HCT116 (cell line): ENCODE measurements around the gene PWP2. TPM values are rescaled to one million over a fixed set of nuclear protein-coding genes. Genes with fewer than 3 reads are reported as not detected.

Source experiments
- ATAC-seq: fragments of 200-7000 bp; cut with Tn5 transposase; 2 replicates; pipeline ENCODE4 v1.9.1; 2020; ENCODE audit warnings: mild to moderate bottlenecking, moderate library complexity
- BruUV-seq: library from RNA; stranded (reverse); fragments of 400-500 nt; replicated peaks from 2 replicates; lab custom pipeline; 2021; lab: Mats Ljungman, UMichigan
- CTCF ChIA-PET: fragments of 300-600 bp; sonication (Branson Sonifier 250); formaldehyde crosslinking; loops from one replicate; lab custom pipeline; 2021; ENCODE audit warnings: antibody characterized with exemption; lab: Charles Lee
- POLR2A ChIA-PET: fragments of 300-600, 350-600 bp; sonication (Branson Sonifier 250); formaldehyde crosslinking; loops from one replicate; lab custom pipeline; 2021; ENCODE audit warnings: antibody characterized with exemption; lab: Charles Lee
- RAD21 ChIA-PET, 2 experiments: fragments of 300-600 bp; sonication (Branson Sonifier 250); formaldehyde crosslinking; loops; one replicate each; lab custom pipeline; 2023; ENCODE audit warnings: low total read pairs in 2 of 2; ENCODE audit not compliant: uncharacterized antibody in 2 of 2, unreplicated experiment in 2 of 2, low non-redundant PET in 1 of 2; lab: Charles Lee
- DNase-seq: peaks from one replicate; pipeline ENCODE4 v3.0.0-alpha.2; 2010; ENCODE audit warnings: low read depth, low spot score
- H2AFZ ChIP-seq: fragments of 200-600 bp; shearing (Covaris generic), sonication (generic); 2 replicates; pipeline ENCODE4 v1.6.1; 2017; ENCODE audit warnings: low read depth, mixed run types, mixed read lengths, antibody characterized with exemption, low read length; ENCODE audit not compliant: poor library complexity, severe bottlenecking
- H3K27ac ChIP-seq: 2 replicates; pipeline ENCODE4 v1.5.1; 2012; ENCODE audit warnings: low read depth, low read length
- H3K27me3 ChIP-seq: fragments of 200-600 bp; sonication (generic); 2 replicates; pipeline ENCODE4 v1.6.1; 2016; ENCODE audit warnings: mixed run types, low read length, mixed read lengths; ENCODE audit not compliant: insufficient read depth
- H3K36me3 ChIP-seq, 2 experiments: fragments of 200-500 bp in 1 of 2; fragments of 200-600 bp in 1 of 2; sonication (Bioruptor generic) in 1 of 2; sonication (generic) in 1 of 2; 2 replicates each; pipeline versions ENCODE4 v1.5.1 to v1.6.1; 2014 to 2016; ENCODE audit warnings: low read length in 2 of 2, inconsistent platforms in 1 of 2, mixed read lengths in 1 of 2, mixed run types in 1 of 2; ENCODE audit not compliant: insufficient read depth in 2 of 2, control insufficient read depth in 1 of 2
- H3K4me1 ChIP-seq, 2 experiments: fragments of 200-600 bp in 1 of 2; sonication (generic) in 1 of 2; 2 replicates each; pipeline versions ENCODE4 v1.5.1 to v1.6.1; 2012 to 2017; ENCODE audit warnings: low read length in 2 of 2, inconsistent platforms in 1 of 2, mild to moderate bottlenecking in 1 of 2, mixed read lengths in 1 of 2, mixed run types in 1 of 2, moderate library complexity in 1 of 2; ENCODE audit not compliant: insufficient read depth in 2 of 2, control insufficient read depth in 1 of 2
- H3K4me2 ChIP-seq: fragments of 200-600 bp; sonication (generic); 2 replicates; pipeline ENCODE4 v1.6.1; 2017; ENCODE audit warnings: mixed run types, low read length, mixed read lengths
- H3K4me3 ChIP-seq, 2 experiments: fragments of 200-600 bp in 1 of 2; sonication (generic) in 1 of 2; replicated peaks in 1 of 2; 2 replicates each; pipeline ENCODE4 v1.5.1; 2011 to 2016; ENCODE audit warnings: low read length in 2 of 2, control low read depth in 1 of 2, low read depth in 1 of 2, mild to moderate bottlenecking in 1 of 2, mixed read lengths in 1 of 2, mixed run types in 1 of 2
- H3K79me2 ChIP-seq: fragments of 200-600 bp; sonication (generic); 2 replicates; pipeline ENCODE4 v1.6.1; 2017; ENCODE audit warnings: mild to moderate bottlenecking, mixed run types, low read length, moderate library complexity, mixed read lengths; ENCODE audit not compliant: insufficient read depth
- H3K9ac ChIP-seq: fragments of 200-600 bp; sonication (generic); 2 replicates; pipeline ENCODE4 v1.6.1; 2016; ENCODE audit warnings: low read length, mixed read lengths
- H3K9me2 ChIP-seq: fragments of 200-600 bp; sonication (generic), shearing (Covaris generic); 2 replicates; pipeline ENCODE4 v1.6.1; 2017; ENCODE audit warnings: mixed run types, mild to moderate bottlenecking, moderate library complexity; ENCODE audit not compliant: insufficient read depth
- H3K9me3 ChIP-seq, 2 experiments: fragments of 200-500 bp in 1 of 2; fragments of 200-600 bp in 1 of 2; sonication (Bioruptor generic) in 1 of 2; sonication (generic) in 1 of 2; 2 replicates each; pipeline ENCODE4 v1.6.1; 2014 to 2017; ENCODE audit warnings: low read length in 2 of 2, mixed read lengths in 2 of 2, inconsistent platforms in 1 of 2, low read depth in 1 of 2, mild to moderate bottlenecking in 1 of 2, mixed run types in 1 of 2, moderate library complexity in 1 of 2; ENCODE audit not compliant: control insufficient read depth in 1 of 2, insufficient read depth in 1 of 2
- H4K20me1 ChIP-seq: fragments of 200-600 bp; sonication (generic), shearing (Covaris generic); 2 replicates; pipeline ENCODE4 v1.6.1; 2017; ENCODE audit warnings: mixed run types, mild to moderate bottlenecking, moderate library complexity; ENCODE audit not compliant: insufficient read depth
- CBX3 ChIP-seq: IDR thresholded peaks from 2 replicates; pipeline ENCODE4 v1.6.1; 2012; ENCODE audit warnings: low read depth
- CEBPB ChIP-seq: IDR thresholded peaks from 2 replicates; pipeline ENCODE4 v1.6.1; 2012; ENCODE audit warnings: low read depth
- EZH2phosphoT487 ChIP-seq: fragments of 200-600 bp; IDR thresholded peaks from 2 replicates; pipeline ENCODE4 v1.6.1; 2018; ENCODE audit warnings: antibody characterized with exemption, borderline replicate concordance
- JUND ChIP-seq: IDR thresholded peaks from 2 replicates; pipeline ENCODE4 v1.6.1; 2012
- MAX ChIP-seq: IDR thresholded peaks from 2 replicates; pipeline ENCODE4 v1.6.1; 2012
- POLR2AphosphoS5 ChIP-seq: IDR thresholded peaks from 2 replicates; pipeline ENCODE4 v1.6.1; 2011; ENCODE audit warnings: mild to moderate bottlenecking, low read depth, low read length, moderate library complexity
- TCF7L2 ChIP-seq: IDR thresholded peaks from 2 replicates; pipeline ENCODE4 v1.7.0; 2011; ENCODE audit warnings: borderline replicate concordance, inconsistent platforms; ENCODE audit not compliant: insufficient read depth, insufficient read length; ENCODE audit errors: extremely low read depth
- YY1 ChIP-seq: IDR thresholded peaks from 2 replicates; pipeline ENCODE4 v1.6.1; 2011; ENCODE audit warnings: low read length, low read depth, moderate library complexity, mild to moderate bottlenecking; ENCODE audit not compliant: insufficient replicate concordance; ENCODE audit errors: extremely low read depth
- intact Hi-C: fragments of 100-400 bp; cut with micrococcal nuclease; formaldehyde crosslinking; loops from 2 replicates; pipeline ENCODE4 v1.10.0; 2022
- total RNA-seq: library from RNA; stranded (reverse); gene quantifications from one replicate; pipeline ENCODE4 v1.2.1, GENCODE V29; 2021; ENCODE audit not compliant: unreplicated experiment
- TF ChIP-seq, protein P1 (sequence below): IDR thresholded peaks from 2 replicates; pipeline ENCODE4 v1.6.1; 2012

Gene PWP2
- total RNA-seq, 1 experiment from 2014 or later = 43.1 TPM

GRCh38 chr21:44083631-44084291 lies 23.4 kb upstream of the PWP2 start:
- TF ChIP-seq, protein P1, sequence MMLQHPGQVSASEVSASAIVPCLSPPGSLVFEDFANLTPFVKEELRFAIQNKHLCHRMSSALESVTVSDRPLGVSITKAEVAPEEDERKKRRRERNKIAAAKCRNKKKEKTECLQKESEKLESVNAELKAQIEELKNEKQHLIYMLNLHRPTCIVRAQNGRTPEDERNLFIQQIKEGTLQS = no peak
- no peak for TF ChIP-seq YY1
- no peak for TF ChIP-seq EZH2phosphoT487
- no peak for TF ChIP-seq JUND
- TF ChIP-seq CEBPB = no peak
- no peak for TF ChIP-seq CBX3
- no peak for TF ChIP-seq POLR2AphosphoS5
- no peak for TF ChIP-seq TCF7L2
- no peak for TF ChIP-seq MAX
- no peak overlapping the region for H3K27ac ChIP-seq
- no peak overlapping the region for H3K4me3 ChIP-seq
- ChIA-PET RAD21 (no interaction called here), POLR2A (no interaction called here), CTCF (no interaction called here)
- H3K9me3 ChIP-seq = no peaks in the 10 kb centered on the region
- no peaks in the 10 kb centered on the region for H3K4me1 ChIP-seq
- no peaks in the 10 kb centered on the region; the same call in 1 of the 2 replicates for H3K79me2 ChIP-seq
- no peak overlapping the region for H3K9ac ChIP-seq
- no peaks in the 10 kb centered on the region for H4K20me1 ChIP-seq
- ATAC-seq = no peak
- intact Hi-C loops = no loop called here
- no TSS peak for BruUV-seq
- no peak for DNase-seq
- no peak overlapping the region for H2AFZ ChIP-seq
- peaks cover 30 to 32% of the 10 kb centered on the region in 2 experiments; a peak in 3 of 4 replicates for H3K36me3 ChIP-seq
- H3K4me2 ChIP-seq = no peak overlapping the region
- H3K9me2 ChIP-seq = no peaks in the 10 kb centered on the region
- H3K27me3 ChIP-seq = no peaks in the 10 kb centered on the region
